ENCODE measurements around the gene KRT3.

KRT3 gene

GRCh38 chr12:52784909-52785308 lies 11.0 kb downstream of the KRT3 start:
- DNase-seq (ENCODE audit: extremely low read depth in 1 of 2, low read depth in 1 of 2), result no peak

GRCh38 chr12:52783563-52784316 lies 12.2 kb downstream of the KRT3 start:
- no peak for DNase-seq (ENCODE audit: extremely low read depth in 1 of 2, low read depth in 1 of 2)

- no peak for DNase-seq (ENCODE audit: extremely low read depth in 1 of 2, low read depth in 1 of 2)
These were observed 13.4 kb downstream of the KRT3 start for GRCh38 chr12:52782502-52782901.

- DNase-seq (ENCODE audit: extremely low read depth in 1 of 2, low read depth in 1 of 2), result no peak
These were observed 14.4 kb downstream of the KRT3 start for GRCh38 chr12:52781399-52782082.

- DNase-seq (ENCODE audit: extremely low read depth in 1 of 2, low read depth in 1 of 2), result no peak
These were observed 16.0 kb downstream of the KRT3 start for GRCh38 chr12:52779914-52780313.

- DNase-seq (ENCODE audit: extremely low read depth in 1 of 2, low read depth in 1 of 2), result no peak
These were observed 17.1 kb downstream of the KRT3 start for GRCh38 chr12:52778833-52779232.

- DNase-seq (ENCODE audit: extremely low read depth in 1 of 2, low read depth in 1 of 2), result no peak
These were observed 18.4 kb downstream of the KRT3 start for GRCh38 chr12:52777566-52777965.

- no peak for DNase-seq (ENCODE audit: extremely low read depth in 1 of 2, low read depth in 1 of 2)
These were observed 19.0 kb downstream of the KRT3 start, which contains the start of gene KRT76 for GRCh38 chr12:52776913-52777395. KRT76 (minus strand) TSS chr12:52777345; CDS start chr12:52777291, 54 bp downstream.

GRCh38 chr12:52776435-52776834 lies 19.5 kb downstream of the KRT3 start:
- DNase-seq (ENCODE audit: extremely low read depth in 1 of 2, low read depth in 1 of 2), result no peak

GRCh38 chr12:52774629-52775250 lies 21.2 kb downstream of the KRT3 start:
- no peak for DNase-seq (ENCODE audit: extremely low read depth in 1 of 2, low read depth in 1 of 2)

GRCh38 chr12:52772772-52773171 lies 23.1 kb downstream of the KRT3 start:
- no peak for DNase-seq (ENCODE audit: extremely low read depth in 1 of 2, low read depth in 1 of 2)

GRCh38 chr12:52772188-52772587 lies 23.7 kb downstream of the KRT3 start:
- no peak for DNase-seq (ENCODE audit: extremely low read depth in 1 of 2, low read depth in 1 of 2)

- no peak for DNase-seq (ENCODE audit: extremely low read depth in 1 of 2, low read depth in 1 of 2)
These were observed 24.4 kb downstream of the KRT3 start for GRCh38 chr12:52771505-52771904.

GRCh38 chr12:52771088-52771487 lies 24.8 kb downstream of the KRT3 start:
- DNase-seq (ENCODE audit: extremely low read depth in 1 of 2, low read depth in 1 of 2), result no peak

GRCh38 chr12:52769946-52770345 lies 26.0 kb downstream of the KRT3 start:
- DNase-seq (ENCODE audit: extremely low read depth in 1 of 2, low read depth in 1 of 2), result no peak

GRCh38 chr12:52769354-52769753 lies 26.6 kb downstream of the KRT3 start:
- DNase-seq (ENCODE audit: extremely low read depth in 1 of 2, low read depth in 1 of 2), result no peak

GRCh38 chr12:52768479-52769200 lies 27.3 kb downstream of the KRT3 start:
- no peak for DNase-seq (ENCODE audit: extremely low read depth in 1 of 2, low read depth in 1 of 2)

GRCh38 chr12:52767427-52767826 lies 28.5 kb downstream of the KRT3 start:
- no peak for DNase-seq (ENCODE audit: extremely low read depth in 1 of 2, low read depth in 1 of 2)

- DNase-seq (ENCODE audit: extremely low read depth in 1 of 2, low read depth in 1 of 2), result no peak
These were observed 28.9 kb downstream of the KRT3 start for GRCh38 chr12:52767020-52767379.

- no peak for DNase-seq (ENCODE audit: extremely low read depth in 1 of 2, low read depth in 1 of 2)
These were observed 29.4 kb downstream of the KRT3 start for GRCh38 chr12:52766351-52767019.

GRCh38 chr12:52765702-52766101 lies 30.2 kb downstream of the KRT3 start:
- no peak for DNase-seq (ENCODE audit: extremely low read depth in 1 of 2, low read depth in 1 of 2)

Measured in activated CD8-positive, alpha-beta memory T cell treated with anti-CD3 and anti-CD28 coated beads for 1 hour (primary cell).